Right atrium auricular region (tissue), 2 donors: ENCODE measurements around the gene EPHB4. TPM values are rescaled to one million over a fixed set of nuclear protein-coding genes. Genes with fewer than 3 reads are reported as not detected.

Source experiments
- DNase-seq: peaks from one replicate; pipeline ENCODE4 v3.0.0-alpha.2; 2019; ENCODE audit warnings: low spot score
- H3K27ac ChIP-seq, 2 donors: fragments of 200-600 bp; sonication (generic); 1 replicate in 1 of 2; 2 replicates in 1 of 2; pipeline ENCODE4 v1.5.1; 2016 to 2019
- H3K27me3 ChIP-seq, 2 donors: fragments of 200-600 bp; sonication (generic); one replicate each; pipeline versions ENCODE4 v1.5.1 to v1.6.0; 2017 to 2019
- H3K36me3 ChIP-seq: fragments of 200-600 bp; sonication (generic); one replicate; pipeline ENCODE4 v1.5.1; 2016
- H3K4me1 ChIP-seq, 2 donors: fragments of 200-600 bp; sonication (generic); one replicate each; pipeline versions ENCODE4 v1.5.1 to v1.6.0; 2017 to 2019
- H3K4me3 ChIP-seq, 2 donors: fragments of 200-600 bp; sonication (generic); 1 replicate in 1 of 2; 2 replicates in 1 of 2; pipeline ENCODE4 v1.5.1; 2017 to 2019; ENCODE audit warnings: mild to moderate bottlenecking in 1 of 2, moderate library complexity in 1 of 2
- H3K9me3 ChIP-seq, 2 donors: fragments of 200-600 bp; sonication (generic); one replicate each; pipeline ENCODE4 v1.5.1; 2019
- total RNA-seq, 2 donors: library from RNA; depleted of rRNA; stranded (reverse); fragments of >200 nt; gene quantifications; one replicate each; pipeline ENCODE4 v1.1.0, GENCODE V29; 2016
- TF ChIP-seq, protein P1 (sequence below), 2 donors: fragments of 200-600 bp; sonication (generic); IDR thresholded peaks; one replicate each; pipeline ENCODE4 v1.5.1; 2019; ENCODE audit warnings: antibody characterized with exemption in 2 of 2

EPHB4 gene
- total RNA-seq, 2 donors from 2014 or later, result 25.0 to 64.6 TPM

DNA sequence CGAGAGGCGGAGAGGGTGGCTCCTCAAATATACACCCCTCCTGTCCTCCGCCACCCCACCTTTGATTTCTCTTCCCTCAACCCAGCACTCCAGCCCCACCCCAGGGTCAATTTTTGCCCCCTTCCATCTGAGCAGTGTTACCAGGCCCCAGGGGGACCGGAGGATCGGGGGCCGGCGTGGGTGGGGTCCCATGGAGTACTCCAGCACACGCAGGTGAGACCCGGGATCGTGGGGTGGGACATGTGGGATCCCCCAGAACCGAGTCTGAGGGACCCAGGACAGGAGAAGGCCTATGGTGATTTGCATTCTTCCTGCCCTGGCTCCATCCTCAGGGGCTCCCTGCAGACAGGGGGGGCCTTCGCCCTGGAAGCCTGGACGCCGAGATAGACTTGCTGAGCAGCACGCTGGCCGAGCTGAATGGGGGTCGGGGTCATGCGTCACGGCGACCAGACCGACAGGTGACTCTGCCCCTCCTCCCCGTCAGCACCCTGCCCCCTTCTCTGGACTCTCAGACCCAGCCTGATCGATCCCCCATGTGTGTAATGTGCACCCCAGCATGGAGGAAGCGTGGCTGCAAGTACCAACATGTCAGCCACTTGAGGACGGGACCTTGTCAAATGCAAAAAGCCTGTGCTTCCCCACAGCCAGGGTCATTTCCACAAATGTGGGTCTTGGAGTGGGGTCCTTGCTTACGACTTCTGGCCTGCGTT, 40.6 kb upstream of the EPHB4 start:
- TF ChIP-seq, protein P1, sequence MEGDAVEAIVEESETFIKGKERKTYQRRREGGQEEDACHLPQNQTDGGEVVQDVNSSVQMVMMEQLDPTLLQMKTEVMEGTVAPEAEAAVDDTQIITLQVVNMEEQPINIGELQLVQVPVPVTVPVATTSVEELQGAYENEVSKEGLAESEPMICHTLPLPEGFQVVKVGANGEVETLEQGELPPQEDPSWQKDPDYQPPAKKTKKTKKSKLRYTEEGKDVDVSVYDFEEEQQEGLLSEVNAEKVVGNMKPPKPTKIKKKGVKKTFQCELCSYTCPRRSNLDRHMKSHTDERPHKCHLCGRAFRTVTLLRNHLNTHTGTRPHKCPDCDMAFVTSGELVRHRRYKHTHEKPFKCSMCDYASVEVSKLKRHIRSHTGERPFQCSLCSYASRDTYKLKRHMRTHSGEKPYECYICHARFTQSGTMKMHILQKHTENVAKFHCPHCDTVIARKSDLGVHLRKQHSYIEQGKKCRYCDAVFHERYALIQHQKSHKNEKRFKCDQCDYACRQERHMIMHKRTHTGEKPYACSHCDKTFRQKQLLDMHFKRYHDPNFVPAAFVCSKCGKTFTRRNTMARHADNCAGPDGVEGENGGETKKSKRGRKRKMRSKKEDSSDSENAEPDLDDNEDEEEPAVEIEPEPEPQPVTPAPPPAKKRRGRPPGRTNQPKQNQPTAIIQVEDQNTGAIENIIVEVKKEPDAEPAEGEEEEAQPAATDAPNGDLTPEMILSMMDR (IDR thresholded peaks at IDR 0.05), result no peak
- H3K36me3 ChIP-seq, result peaks cover 25% of the 10 kb centered on the region

DNA sequence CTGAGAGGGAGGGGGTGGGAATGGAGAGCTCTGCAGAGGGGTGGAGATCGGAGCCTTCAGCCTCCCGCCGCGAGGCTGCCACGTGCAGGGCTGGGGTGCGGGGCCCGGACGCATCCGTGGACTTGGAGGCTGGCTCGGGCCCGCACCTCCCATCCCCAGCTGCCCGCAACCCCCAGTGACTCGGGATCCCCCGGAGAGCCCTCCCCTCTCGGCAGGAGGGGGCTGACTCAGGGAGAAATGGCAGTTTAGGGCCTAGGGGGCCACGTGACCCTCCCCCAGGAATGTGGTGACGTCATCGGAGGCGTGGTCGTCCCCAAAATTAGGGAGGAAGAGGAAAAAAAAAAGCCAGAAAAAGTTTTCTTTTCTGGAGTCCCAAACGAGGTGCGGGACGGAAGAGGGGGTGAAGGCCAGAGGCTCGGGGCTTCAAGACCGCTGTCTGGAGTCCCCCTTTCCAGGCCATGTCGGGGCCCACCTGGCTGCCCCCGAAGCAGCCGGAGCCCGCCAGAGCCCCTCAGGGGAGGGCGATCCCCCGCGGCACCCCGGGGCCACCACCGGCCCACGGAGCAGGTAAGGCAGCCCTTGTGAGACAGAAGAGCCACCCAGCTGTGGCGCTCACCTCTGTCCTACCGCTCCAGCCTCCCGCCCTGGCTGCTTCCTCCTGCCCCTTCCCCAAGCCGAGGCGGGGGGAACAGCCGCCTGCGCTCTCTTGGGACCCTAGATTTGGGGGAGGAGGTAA, 39.9 kb upstream of the EPHB4 start, which contains the start of gene TRIP6:
TRIP6 (plus strand) TSS at position 348 of the 736 bp plus-strand sequence; CDS start at position 459, 111 bp downstream.
- peak; percentile 91 for DNase-seq
- H3K36me3 ChIP-seq, result peaks cover 18% of the 10 kb centered on the region
- no peaks in the 10 kb centered on the region for H3K9me3 ChIP-seq
- peak within 1 kb of the TSS; percentile 67 to 94 for H3K4me3 ChIP-seq
- H3K27ac ChIP-seq, result peak within 1 kb of the TSS; percentile 94 to 98
- TF ChIP-seq, protein P1 (IDR thresholded peaks at IDR 0.05), result no peak
- H3K4me1 ChIP-seq, result peaks cover 0 to 44% of the 10 kb centered on the region in 2 donors
- H3K27me3 ChIP-seq, result no peaks in the 10 kb centered on the region

More for the DNA sequence above, 40.6 kb upstream of the EPHB4 start:
- no peak for DNase-seq
- H3K9me3 ChIP-seq, result no peaks in the 10 kb centered on the region
- H3K27me3 ChIP-seq, result no peaks in the 10 kb centered on the region
- peaks cover 0 to 44% of the 10 kb centered on the region in 2 donors for H3K4me1 ChIP-seq
- peak overlapping the region; percentile 67 to 94 for H3K4me3 ChIP-seq
- peak overlapping the region; percentile 94 to 98 for H3K27ac ChIP-seq

DNA sequence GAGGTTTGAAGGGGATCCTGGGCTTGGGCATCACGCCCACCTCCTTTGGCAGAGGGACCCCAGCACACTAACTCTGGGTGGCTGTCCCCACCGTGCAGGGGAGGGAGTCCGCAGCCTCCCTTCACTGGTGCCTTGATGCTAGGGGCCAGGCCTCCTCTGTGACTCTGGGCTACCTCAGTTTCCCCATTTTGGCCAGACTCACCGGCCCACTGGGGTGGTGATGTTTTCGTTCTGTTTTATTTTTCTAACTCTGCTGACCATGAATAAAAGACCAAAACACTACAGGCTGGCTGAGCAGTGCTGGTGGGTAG, 39.4 kb upstream of the EPHB4 start:
- Histone ChIP-seq H3K27me3 (no peaks in the 10 kb centered on the region), H3K36me3 (peaks cover 15% of the 10 kb centered on the region), H3K4me3 (peak overlapping the region; percentile 67 to 94), H3K9me3 (no peaks in the 10 kb centered on the region), H3K4me1 (peaks cover 0 to 44% of the 10 kb centered on the region in 2 donors), H3K27ac (peak overlapping the region; percentile 94 to 98)
- no peak for DNase-seq
- TF ChIP-seq, protein P1 (IDR thresholded peaks at IDR 0.05), result no peak

DNA sequence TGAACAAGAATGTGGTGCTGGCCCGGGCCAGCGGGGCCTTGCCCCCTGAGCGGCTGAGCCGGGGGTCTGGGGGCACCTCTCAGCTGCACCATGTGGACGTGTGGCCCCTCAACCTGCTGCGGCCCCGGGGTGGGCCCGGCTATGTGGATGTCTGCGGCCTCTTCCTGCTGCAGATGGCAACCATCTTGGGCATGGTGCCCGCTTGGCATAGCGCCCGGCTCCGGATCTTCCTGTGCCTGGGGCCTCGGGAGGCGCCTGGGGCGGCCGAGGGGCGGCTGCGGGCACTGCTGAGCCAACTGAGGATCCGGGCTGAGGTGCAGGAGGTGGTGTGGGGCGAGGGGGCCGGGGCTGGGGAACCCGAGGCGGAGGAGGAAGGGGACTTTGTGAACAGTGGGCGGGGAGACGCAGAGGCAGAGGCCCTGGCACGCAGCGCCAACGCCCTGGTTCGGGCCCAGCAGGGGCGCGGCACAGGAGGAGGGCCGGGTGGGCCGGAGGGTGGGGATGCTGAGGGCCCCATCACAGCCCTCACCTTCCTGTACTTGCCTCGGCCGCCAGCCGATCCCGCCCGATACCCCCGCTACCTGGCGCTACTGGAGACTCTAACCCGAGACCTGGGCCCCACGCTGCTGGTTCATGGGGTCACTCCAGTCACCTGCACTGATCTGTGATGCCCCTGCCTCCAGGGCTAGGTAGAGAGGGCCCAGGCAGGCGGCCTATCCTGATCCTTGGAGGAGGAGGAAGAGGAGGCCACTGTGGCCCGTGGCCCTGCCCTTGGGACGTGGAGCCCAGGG, 38.8 kb upstream of the EPHB4 start:
- Histone ChIP-seq H3K27me3 (no peaks in the 10 kb centered on the region), H3K4me3 (peak overlapping the region; percentile 3 to 94), H3K9me3 (no peaks in the 10 kb centered on the region), H3K4me1 (peaks cover 0 to 44% of the 10 kb centered on the region in 2 donors), H3K36me3 (peaks cover 10% of the 10 kb centered on the region), H3K27ac (peak overlapping the region; percentile 94 to 98)
- TF ChIP-seq, protein P1 (IDR thresholded peaks at IDR 0.05), result no peak
- no peak for DNase-seq

DNA sequence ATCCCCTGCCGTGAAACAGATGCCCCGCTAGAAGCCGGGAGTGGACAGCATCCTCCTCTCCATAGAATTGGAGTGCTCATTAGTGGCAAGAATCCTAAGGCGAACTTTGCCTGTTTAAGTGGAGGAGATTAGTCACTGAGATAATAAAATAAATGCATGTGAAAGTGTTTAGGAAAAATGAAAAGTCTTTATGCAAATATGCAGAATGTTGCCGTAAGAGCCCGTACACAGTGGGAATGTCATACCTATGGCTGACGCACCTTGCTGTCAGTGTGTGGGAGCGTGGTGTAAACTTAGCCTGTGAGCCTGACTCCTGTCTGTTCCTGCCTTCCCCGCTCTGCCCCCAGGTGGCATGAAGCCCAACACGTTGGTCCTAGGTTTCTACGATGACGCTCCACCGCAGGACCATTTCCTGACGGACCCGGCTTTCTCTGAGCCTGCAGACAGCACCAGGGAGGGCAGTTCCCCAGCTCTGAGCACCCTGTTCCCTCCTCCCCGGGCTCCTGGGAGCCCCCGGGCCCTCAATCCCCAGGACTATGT, 38.1 kb upstream of the EPHB4 start:
- H3K27me3 ChIP-seq, result no peaks in the 10 kb centered on the region
- H3K9me3 ChIP-seq, result no peaks in the 10 kb centered on the region
- TF ChIP-seq, protein P1 (IDR thresholded peaks at IDR 0.05), result no peak
- DNase-seq, result no peak
- peaks cover 4% of the 10 kb centered on the region for H3K36me3 ChIP-seq
- H3K27ac ChIP-seq, result peak overlapping the region; percentile 94 to 98
- H3K4me1 ChIP-seq, result peaks cover 0 to 44% of the 10 kb centered on the region in 2 donors
- H3K4me3 ChIP-seq, result no peak overlapping the region
